ENCODE results near the gene EHMT1. TPM values are rescaled to one million over a fixed set of nuclear protein-coding genes. Genes with fewer than 3 reads are reported as not detected.

EHMT1 gene
- total RNA-seq, 4 donors from 2014 or later: 71.6 to 78.2 (median 74.2) TPM

DNA sequence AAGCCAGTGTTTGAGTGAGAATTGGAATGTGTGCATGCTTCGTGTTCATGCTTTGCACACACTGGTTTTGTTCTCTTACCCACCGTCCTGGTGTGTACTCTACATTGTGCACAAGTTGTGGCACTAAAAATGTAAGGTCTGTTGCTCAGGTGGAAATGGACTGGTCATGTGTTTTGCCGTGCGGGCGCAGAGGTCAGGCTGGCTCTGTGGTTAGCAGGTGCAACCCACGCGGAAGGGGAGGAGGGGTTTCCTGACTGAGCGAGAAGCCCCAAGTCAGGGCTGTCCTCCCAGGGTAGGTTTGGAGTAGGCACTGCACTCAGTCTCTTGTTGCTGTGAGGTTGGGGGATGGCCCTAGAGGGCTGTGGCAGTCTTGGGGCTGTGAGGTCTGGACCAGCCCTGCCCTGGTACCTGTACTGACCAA lies 86.6 kb downstream of the EHMT1 start:
- intact Hi-C loops (cut with DNase I): no loop called here
- no peak for DNase-seq (ENCODE audit: extremely low spot score)
- no peak for TF ChIP-seq POLR2A (IDR thresholded peaks at IDR 0.05; ENCODE audit: low read depth)
- no peak for TF ChIP-seq EP300 (IDR thresholded peaks at IDR 0.05)
- TF ChIP-seq POLR2AphosphoS5 (IDR thresholded peaks at IDR 0.05): no peak
- TF ChIP-seq, protein P1, sequence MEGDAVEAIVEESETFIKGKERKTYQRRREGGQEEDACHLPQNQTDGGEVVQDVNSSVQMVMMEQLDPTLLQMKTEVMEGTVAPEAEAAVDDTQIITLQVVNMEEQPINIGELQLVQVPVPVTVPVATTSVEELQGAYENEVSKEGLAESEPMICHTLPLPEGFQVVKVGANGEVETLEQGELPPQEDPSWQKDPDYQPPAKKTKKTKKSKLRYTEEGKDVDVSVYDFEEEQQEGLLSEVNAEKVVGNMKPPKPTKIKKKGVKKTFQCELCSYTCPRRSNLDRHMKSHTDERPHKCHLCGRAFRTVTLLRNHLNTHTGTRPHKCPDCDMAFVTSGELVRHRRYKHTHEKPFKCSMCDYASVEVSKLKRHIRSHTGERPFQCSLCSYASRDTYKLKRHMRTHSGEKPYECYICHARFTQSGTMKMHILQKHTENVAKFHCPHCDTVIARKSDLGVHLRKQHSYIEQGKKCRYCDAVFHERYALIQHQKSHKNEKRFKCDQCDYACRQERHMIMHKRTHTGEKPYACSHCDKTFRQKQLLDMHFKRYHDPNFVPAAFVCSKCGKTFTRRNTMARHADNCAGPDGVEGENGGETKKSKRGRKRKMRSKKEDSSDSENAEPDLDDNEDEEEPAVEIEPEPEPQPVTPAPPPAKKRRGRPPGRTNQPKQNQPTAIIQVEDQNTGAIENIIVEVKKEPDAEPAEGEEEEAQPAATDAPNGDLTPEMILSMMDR (IDR thresholded peaks at IDR 0.05): no peak
- H3K9me3 ChIP-seq: no peaks in the 10 kb centered on the region
- no peak overlapping the region for H3K4me3 ChIP-seq
- H3K27ac ChIP-seq (replicated peaks in 1 of 4): no peak overlapping the region
- peaks cover 14 to 49% (median 36%) of the 10 kb centered on the region in 4 donors for H3K4me1 ChIP-seq
- no peaks in the 10 kb centered on the region for H3K27me3 ChIP-seq
- WGBS: 68% methylated on average over 3 of the region's 8 CpGs
- no peaks in the 10 kb centered on the region for H3K36me3 ChIP-seq

DNA sequence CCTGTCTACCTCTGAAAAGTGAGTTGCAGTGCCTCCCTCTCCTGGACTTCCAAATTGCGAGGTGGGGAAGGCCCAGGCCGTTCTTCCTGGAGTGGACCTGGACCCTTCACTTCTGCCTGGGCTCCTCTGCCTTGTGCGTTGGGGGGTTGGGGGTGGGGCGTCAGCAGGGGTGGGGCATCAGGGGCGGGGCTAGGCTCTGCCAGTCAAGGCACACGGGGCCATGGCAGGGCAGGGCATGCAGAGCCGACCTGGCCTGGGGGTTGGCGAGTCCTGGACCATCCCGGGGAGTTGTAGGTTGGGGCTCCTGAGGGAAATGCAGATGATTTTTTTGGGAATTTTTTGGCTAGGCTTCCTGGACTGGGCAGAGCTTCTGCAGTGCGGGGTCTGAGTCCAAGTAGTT lies 87.1 kb downstream of the EHMT1 start:
- no peaks in the 10 kb centered on the region for H3K27me3 ChIP-seq
- H3K9me3 ChIP-seq: no peaks in the 10 kb centered on the region
- WGBS: 36% methylated on average over 2 of the region's 10 CpGs
- intact Hi-C loops (cut with DNase I): no loop called here
- H3K4me1 ChIP-seq: peaks cover 14 to 54% (median 41%) of the 10 kb centered on the region in 4 donors
- no peak for DNase-seq (ENCODE audit: extremely low spot score)
- no peak overlapping the region for H3K4me3 ChIP-seq
- H3K36me3 ChIP-seq: peaks cover 0 to 3% (median 0%) of the 10 kb centered on the region in 4 donors
- H3K27ac ChIP-seq (replicated peaks in 1 of 4): no peak overlapping the region
- TF ChIP-seq EP300 (IDR thresholded peaks at IDR 0.05): no peak
- TF ChIP-seq POLR2A (IDR thresholded peaks at IDR 0.05; ENCODE audit: low read depth): no peak
- TF ChIP-seq, protein P1 (IDR thresholded peaks at IDR 0.05): no peak
- no peak for TF ChIP-seq POLR2AphosphoS5 (IDR thresholded peaks at IDR 0.05)

DNA sequence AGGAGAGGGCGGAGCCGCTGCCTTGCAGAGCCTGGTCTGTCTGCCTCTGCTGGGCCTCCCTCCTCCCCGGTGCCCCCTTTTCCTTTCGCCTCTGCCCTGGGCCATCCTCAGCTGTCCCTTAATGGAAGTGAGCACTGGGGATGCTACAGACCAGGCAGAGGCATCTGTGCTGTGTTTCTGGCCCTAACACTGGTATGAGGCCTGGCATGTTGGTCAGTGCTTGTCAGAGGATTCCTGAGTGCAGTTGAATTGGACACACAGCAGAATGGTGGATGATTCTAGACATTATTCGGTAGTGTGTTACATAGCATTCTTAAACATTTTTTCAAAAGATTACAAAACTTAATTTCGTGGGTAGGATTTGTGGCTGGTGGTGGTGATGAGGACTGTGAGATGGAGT lies 88.6 kb downstream of the EHMT1 start:
- intact Hi-C loops (cut with DNase I): no loop called here
- no peak for DNase-seq (ENCODE audit: extremely low spot score)
- Histone ChIP-seq H3K27me3 (no peaks in the 10 kb centered on the region), H3K36me3 (peaks cover 0 to 17% (median 12%) of the 10 kb centered on the region in 4 donors), H3K27ac (replicated peaks in 1 of 4) (no peak overlapping the region), H3K4me3 (no peak overlapping the region), H3K9me3 (no peaks in the 10 kb centered on the region), H3K4me1 (peaks cover 14 to 66% (median 50%) of the 10 kb centered on the region in 4 donors)
- TF ChIP-seq, protein P1 (IDR thresholded peaks at IDR 0.05): no peak
- TF ChIP-seq EP300 (IDR thresholded peaks at IDR 0.05) (no peak), POLR2A (IDR thresholded peaks at IDR 0.05; ENCODE audit: low read depth) (no peak), POLR2AphosphoS5 (IDR thresholded peaks at IDR 0.05) (no peak)
- 95% methylated on average over 3 of the region's 6 CpGs for WGBS

DNA sequence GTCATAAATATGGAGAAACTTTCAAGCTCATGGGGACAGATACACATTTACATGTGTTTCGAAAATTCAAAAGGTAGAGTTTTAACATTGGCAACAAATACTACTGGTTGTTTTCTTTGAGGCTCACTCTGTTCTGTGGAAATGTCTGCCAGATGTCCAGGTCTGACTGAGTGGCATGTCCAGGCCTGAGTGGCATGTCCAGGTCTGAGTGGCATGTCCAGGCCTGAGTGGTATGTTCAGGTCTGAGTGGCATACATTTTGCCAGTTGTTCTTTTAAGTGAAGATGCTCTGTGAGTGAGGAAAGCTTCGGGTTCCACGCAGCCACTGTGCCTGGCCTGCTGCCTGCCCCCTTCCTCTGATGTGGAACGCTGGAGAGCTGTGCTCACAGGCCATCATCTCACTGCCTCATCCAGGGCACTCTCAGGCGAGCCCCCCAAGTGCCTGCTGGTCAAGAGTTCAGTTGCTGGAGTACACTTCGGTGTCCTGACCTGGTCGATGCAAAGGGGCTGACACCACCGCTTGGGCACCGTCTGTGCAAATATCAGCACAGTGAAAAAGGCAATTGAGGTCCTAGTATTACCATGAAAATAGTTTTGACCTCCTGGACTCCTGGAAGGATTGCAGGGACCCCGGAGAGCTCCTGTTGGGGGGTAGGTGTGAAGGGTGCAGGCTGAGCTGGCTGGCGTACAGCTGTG lies 89.9 kb downstream of the EHMT1 start:
- peaks cover 0 to 19% (median 12%) of the 10 kb centered on the region in 4 donors for H3K36me3 ChIP-seq
- no peak overlapping the region for H3K27ac ChIP-seq (replicated peaks in 1 of 4)
- peaks cover 14 to 66% (median 50%) of the 10 kb centered on the region in 4 donors for H3K4me1 ChIP-seq
- no peak for DNase-seq (ENCODE audit: extremely low spot score)
- intact Hi-C loops (cut with DNase I): no loop called here
- TF ChIP-seq, protein P1 (IDR thresholded peaks at IDR 0.05): no peak
- TF ChIP-seq EP300 (IDR thresholded peaks at IDR 0.05) (no peak), POLR2AphosphoS5 (IDR thresholded peaks at IDR 0.05) (no peak), POLR2A (IDR thresholded peaks at IDR 0.05; ENCODE audit: low read depth) (no peak)
- no peaks in the 10 kb centered on the region for H3K27me3 ChIP-seq
- WGBS: 90% methylated on average over 11 of the region's 11 CpGs
- H3K9me3 ChIP-seq: no peaks in the 10 kb centered on the region
- H3K4me3 ChIP-seq: no peak overlapping the region

Measured in esophagus muscularis mucosa (tissue), 4 donors.